ENCODE results near the gene TXNL4B. TPM values are rescaled to one million over a fixed set of nuclear protein-coding genes. Genes with fewer than 3 reads are reported as not detected.
"Not testable (repeated sequence)": the region's sequence is repeated elsewhere in the genome, so short reads cannot be mapped to it uniquely, and the experiment has no call there.

TXNL4B gene
- polyA plus RNA-seq, 4 donors = 11.3 to 22.1 (median 12.1) TPM

- H3K4me3 ChIP-seq (ENCODE audit: low read depth in 1 of 3, low read length in 3 of 3); DNase-seq; H3K4me1 ChIP-seq (ENCODE audit: control insufficient read depth in 3 of 3, insufficient read depth in 2 of 3, low read depth in 1 of 3, low read length in 2 of 3); H3K27me3 ChIP-seq (ENCODE audit: control insufficient read depth in 3 of 3, insufficient read depth in 3 of 3, low read length in 3 of 3); H3K27ac ChIP-seq (ENCODE audit: low read depth in 1 of 3, low read length in 2 of 3); H3K9me3 ChIP-seq (ENCODE audit: control insufficient read depth in 2 of 2, insufficient read depth in 1 of 2, low read depth in 1 of 2, low read length in 1 of 2); FAIRE-seq; H3K36me3 ChIP-seq (ENCODE audit: control insufficient read depth in 3 of 3, insufficient read depth in 2 of 3, low read depth in 1 of 3, low read length in 3 of 3): not testable (repeated sequence)
- WGBS, 3 donors = 5 to 65% (median 33%) methylated on average over 2 of the region's 6 CpGs
These were observed 18.4 kb downstream of the TXNL4B start for GRCh38 chr16:72075067-72075466.

GRCh38 chr16:72073560-72074230 is 19.7 kb downstream of the TXNL4B start:
- WGBS, 3 donors = 63 to 72% (median 64%) methylated on average over 8 of the region's 8 CpGs
- Histone ChIP-seq H3K9me3 (ENCODE audit: control insufficient read depth in 2 of 2, insufficient read depth in 1 of 2, low read depth in 1 of 2, low read length in 1 of 2) (peaks cover 0 to 5% of the 10 kb centered on the region in 2 donors), H3K27ac (ENCODE audit: low read depth in 1 of 3, low read length in 2 of 3) (no peak overlapping the region), H3K4me3 (ENCODE audit: low read depth in 1 of 3, low read length in 3 of 3) (no peak overlapping the region), H3K36me3 (ENCODE audit: control insufficient read depth in 3 of 3, insufficient read depth in 2 of 3, low read depth in 1 of 3, low read length in 3 of 3) (peaks cover 0 to 3% (median 0%) of the 10 kb centered on the region in 3 donors), H3K27me3 (ENCODE audit: control insufficient read depth in 3 of 3, insufficient read depth in 3 of 3, low read length in 3 of 3) (no peaks in the 10 kb centered on the region), H3K4me1 (ENCODE audit: control insufficient read depth in 3 of 3, insufficient read depth in 2 of 3, low read depth in 1 of 3, low read length in 2 of 3) (peaks cover 0 to 6% (median 0%) of the 10 kb centered on the region in 3 donors)
- no peak for DNase-seq
- no peak for FAIRE-seq

GRCh38 chr16:72072514-72073342 is 20.7 kb downstream of the TXNL4B start:
- Histone ChIP-seq H3K4me3 (ENCODE audit: low read depth in 1 of 3, low read length in 3 of 3) (no peak overlapping the region), H3K27me3 (ENCODE audit: control insufficient read depth in 3 of 3, insufficient read depth in 3 of 3, low read length in 3 of 3) (no peaks in the 10 kb centered on the region), H3K36me3 (ENCODE audit: control insufficient read depth in 3 of 3, insufficient read depth in 2 of 3, low read depth in 1 of 3, low read length in 3 of 3) (peaks cover 0 to 3% (median 0%) of the 10 kb centered on the region in 3 donors), H3K4me1 (ENCODE audit: control insufficient read depth in 3 of 3, insufficient read depth in 2 of 3, low read depth in 1 of 3, low read length in 2 of 3) (peaks cover 0 to 6% (median 0%) of the 10 kb centered on the region in 3 donors), H3K27ac (ENCODE audit: low read depth in 1 of 3, low read length in 2 of 3) (peak overlapping the region in 1 of 3 donors; percentile 63), H3K9me3 (ENCODE audit: control insufficient read depth in 2 of 2, insufficient read depth in 1 of 2, low read depth in 1 of 2, low read length in 1 of 2) (peaks cover 0 to 5% of the 10 kb centered on the region in 2 donors)
- WGBS, 3 donors = 12 to 43% (median 33%) methylated on average over 12 of the region's 12 CpGs
- DNase-seq = peak; percentile 74
- no peak for FAIRE-seq

DNA sequence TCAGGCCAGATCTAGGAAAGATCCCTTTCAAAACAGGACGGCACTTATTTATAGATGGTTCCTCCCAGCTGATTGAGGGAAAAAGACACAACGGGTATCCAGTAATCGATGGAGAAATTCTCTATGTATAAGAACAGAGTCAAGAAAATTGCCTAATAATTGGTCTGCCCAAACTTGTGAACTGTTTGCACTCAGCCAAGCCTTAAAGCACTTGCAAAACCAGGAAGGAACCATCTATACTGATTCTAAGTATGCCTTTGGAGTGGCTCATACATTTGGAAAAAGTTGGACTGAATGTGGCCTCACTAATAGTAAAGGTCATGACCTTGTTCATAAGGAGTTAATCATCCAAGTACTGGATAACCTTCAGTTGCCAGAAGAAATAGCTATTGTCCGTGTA is 24.5 kb downstream of the TXNL4B start:
- Histone ChIP-seq H3K9me3 (ENCODE audit: control insufficient read depth in 2 of 2, insufficient read depth in 1 of 2, low read depth in 1 of 2, low read length in 1 of 2) (peaks cover 0 to 5% of the 10 kb centered on the region in 2 donors), H3K27ac (ENCODE audit: low read depth in 1 of 3, low read length in 2 of 3) (no peak overlapping the region), H3K4me3 (ENCODE audit: low read depth in 1 of 3, low read length in 3 of 3) (no peak overlapping the region), H3K4me1 (ENCODE audit: control insufficient read depth in 3 of 3, insufficient read depth in 2 of 3, low read depth in 1 of 3, low read length in 2 of 3) (peaks cover 0 to 6% (median 0%) of the 10 kb centered on the region in 3 donors), H3K27me3 (ENCODE audit: control insufficient read depth in 3 of 3, insufficient read depth in 3 of 3, low read length in 3 of 3) (no peaks in the 10 kb centered on the region), H3K36me3 (ENCODE audit: control insufficient read depth in 3 of 3, insufficient read depth in 2 of 3, low read depth in 1 of 3, low read length in 3 of 3) (no peaks in the 10 kb centered on the region)
- FAIRE-seq (no peak), DNase-seq (no peak)
- WGBS, 3 donors = 86 to 90% (median 87%) methylated on average over 4 of the region's 4 CpGs

DNA sequence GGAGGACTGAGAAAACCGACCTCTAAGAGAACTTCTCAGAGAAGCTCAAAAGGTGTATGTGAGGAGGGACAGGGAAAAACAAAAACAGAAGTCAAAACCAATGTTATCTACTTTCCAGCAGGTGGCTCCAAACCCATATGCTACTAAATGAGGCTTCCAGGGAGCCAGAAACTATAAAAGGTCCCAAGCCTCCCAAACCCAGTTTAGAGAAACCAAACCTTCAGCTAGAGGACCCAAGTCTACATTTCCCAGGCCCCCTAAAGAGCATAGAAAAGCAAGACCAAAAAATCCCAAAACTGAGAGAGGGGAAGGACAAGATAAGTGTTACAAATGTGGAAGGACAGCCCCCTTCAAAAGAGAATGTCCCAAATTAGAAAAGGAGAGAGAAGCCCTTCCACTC is 26.7 kb downstream of the TXNL4B start:
- peak; percentile 52 to 59 for DNase-seq
- Histone ChIP-seq H3K4me3 (ENCODE audit: low read depth in 1 of 3, low read length in 3 of 3) (no peak overlapping the region), H3K36me3 (ENCODE audit: control insufficient read depth in 3 of 3, insufficient read depth in 2 of 3, low read depth in 1 of 3, low read length in 3 of 3) (no peaks in the 10 kb centered on the region), H3K27me3 (ENCODE audit: control insufficient read depth in 3 of 3, insufficient read depth in 3 of 3, low read length in 3 of 3) (no peaks in the 10 kb centered on the region), H3K27ac (ENCODE audit: low read depth in 1 of 3, low read length in 2 of 3) (no peak overlapping the region), H3K9me3 (ENCODE audit: control insufficient read depth in 2 of 2, insufficient read depth in 1 of 2, low read depth in 1 of 2, low read length in 1 of 2) (no peaks in the 10 kb centered on the region), H3K4me1 (ENCODE audit: control insufficient read depth in 3 of 3, insufficient read depth in 2 of 3, low read depth in 1 of 3, low read length in 2 of 3) (no peaks in the 10 kb centered on the region)
- WGBS, 3 donors = 0 to 3% (median 0%) methylated on average over 1 of the region's 1 CpG
- FAIRE-seq = no peak

GRCh38 chr16:72064361-72064894 is 29.0 kb downstream of the TXNL4B start:
- Histone ChIP-seq H3K4me1 (ENCODE audit: control insufficient read depth in 3 of 3, insufficient read depth in 2 of 3, low read depth in 1 of 3, low read length in 2 of 3) (no peaks in the 10 kb centered on the region), H3K27me3 (ENCODE audit: control insufficient read depth in 3 of 3, insufficient read depth in 3 of 3, low read length in 3 of 3) (no peaks in the 10 kb centered on the region), H3K4me3 (ENCODE audit: low read depth in 1 of 3, low read length in 3 of 3) (no peak overlapping the region), H3K36me3 (ENCODE audit: control insufficient read depth in 3 of 3, insufficient read depth in 2 of 3, low read depth in 1 of 3, low read length in 3 of 3) (no peaks in the 10 kb centered on the region), H3K9me3 (ENCODE audit: control insufficient read depth in 2 of 2, insufficient read depth in 1 of 2, low read depth in 1 of 2, low read length in 1 of 2) (no peaks in the 10 kb centered on the region), H3K27ac (ENCODE audit: low read depth in 1 of 3, low read length in 2 of 3) (no peak overlapping the region)
- FAIRE-seq (no peak), DNase-seq (no peak)
- 92 to 95% (median 93%) methylated on average over 10 of the region's 10 CpGs for WGBS, 3 donors

DNA sequence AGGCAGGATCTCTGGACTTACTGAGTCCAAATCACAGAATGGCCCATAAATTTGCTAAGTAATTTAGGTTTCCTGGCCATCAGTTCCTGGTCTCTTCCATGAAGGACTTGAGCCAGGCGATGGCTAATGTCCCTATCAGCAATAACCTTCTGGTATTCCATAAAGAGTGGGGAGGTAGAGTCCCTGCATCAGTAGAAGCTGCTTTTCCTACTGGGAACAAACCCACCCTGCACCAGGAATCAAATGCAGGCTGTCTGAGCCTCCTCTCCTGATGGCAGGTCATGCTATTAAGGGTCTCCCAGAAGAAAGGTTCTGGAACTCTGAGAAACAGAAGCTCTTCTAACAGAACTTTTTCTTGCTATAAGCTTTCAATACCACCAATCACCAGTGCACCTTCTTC is 31.9 kb downstream of the TXNL4B start:
- Histone ChIP-seq H3K27me3 (ENCODE audit: control insufficient read depth in 3 of 3, insufficient read depth in 3 of 3, low read length in 3 of 3) (no peaks in the 10 kb centered on the region), H3K27ac (ENCODE audit: low read depth in 1 of 3, low read length in 2 of 3) (no peak overlapping the region), H3K4me1 (ENCODE audit: control insufficient read depth in 3 of 3, insufficient read depth in 2 of 3, low read depth in 1 of 3, low read length in 2 of 3) (no peaks in the 10 kb centered on the region), H3K36me3 (ENCODE audit: control insufficient read depth in 3 of 3, insufficient read depth in 2 of 3, low read depth in 1 of 3, low read length in 3 of 3) (no peaks in the 10 kb centered on the region), H3K9me3 (ENCODE audit: control insufficient read depth in 2 of 2, insufficient read depth in 1 of 2, low read depth in 1 of 2, low read length in 1 of 2) (no peaks in the 10 kb centered on the region), H3K4me3 (ENCODE audit: low read depth in 1 of 3, low read length in 3 of 3) (no peak overlapping the region)
- WGBS, 3 donors = 89 to 95% (median 92%) methylated on average over 1 of the region's 1 CpG
- no peak for FAIRE-seq
- DNase-seq = no peak

- no peak for DNase-seq
- Histone ChIP-seq H3K27me3 (ENCODE audit: control insufficient read depth in 3 of 3, insufficient read depth in 3 of 3, low read length in 3 of 3) (no peaks in the 10 kb centered on the region), H3K9me3 (ENCODE audit: control insufficient read depth in 2 of 2, insufficient read depth in 1 of 2, low read depth in 1 of 2, low read length in 1 of 2) (no peaks in the 10 kb centered on the region), H3K36me3 (ENCODE audit: control insufficient read depth in 3 of 3, insufficient read depth in 2 of 3, low read depth in 1 of 3, low read length in 3 of 3) (no peaks in the 10 kb centered on the region), H3K4me1 (ENCODE audit: control insufficient read depth in 3 of 3, insufficient read depth in 2 of 3, low read depth in 1 of 3, low read length in 2 of 3) (no peaks in the 10 kb centered on the region), H3K27ac (ENCODE audit: low read depth in 1 of 3, low read length in 2 of 3) (no peak overlapping the region), H3K4me3 (ENCODE audit: low read depth in 1 of 3, low read length in 3 of 3) (no peak overlapping the region)
- 87 to 94% (median 92%) methylated on average over 9 of the region's 9 CpGs for WGBS, 3 donors
- FAIRE-seq = no peak
These were observed 33.0 kb downstream of the TXNL4B start for GRCh38 chr16:72060405-72060804.
